GM08714 (cell line): ENCODE measurements around the gene OXLD1.
A peak's percentile ranks its signal among the peaks of the same experiment; 100 is the strongest.

Experiments used
- H3K4me3 ChIP-seq: fragments of 200-500 bp; sonication (Bioruptor generic); 2 replicates; pipeline ENCODE4 v1.5.1; 2014; ENCODE audit warnings: mild to moderate bottlenecking, low read length, inconsistent platforms
- ZNF274 ChIP-seq: IDR thresholded peaks from 2 replicates; pipeline ENCODE4 v1.6.1; 2012; ENCODE audit warnings: mild to moderate bottlenecking, low read depth, low read length

OXLD1 gene

GRCh38 chr17:81694810-81695209 is 28.4 kb upstream of the OXLD1 start:
- no peak for TF ChIP-seq ZNF274
- no peak overlapping the region for H3K4me3 ChIP-seq

DNA sequence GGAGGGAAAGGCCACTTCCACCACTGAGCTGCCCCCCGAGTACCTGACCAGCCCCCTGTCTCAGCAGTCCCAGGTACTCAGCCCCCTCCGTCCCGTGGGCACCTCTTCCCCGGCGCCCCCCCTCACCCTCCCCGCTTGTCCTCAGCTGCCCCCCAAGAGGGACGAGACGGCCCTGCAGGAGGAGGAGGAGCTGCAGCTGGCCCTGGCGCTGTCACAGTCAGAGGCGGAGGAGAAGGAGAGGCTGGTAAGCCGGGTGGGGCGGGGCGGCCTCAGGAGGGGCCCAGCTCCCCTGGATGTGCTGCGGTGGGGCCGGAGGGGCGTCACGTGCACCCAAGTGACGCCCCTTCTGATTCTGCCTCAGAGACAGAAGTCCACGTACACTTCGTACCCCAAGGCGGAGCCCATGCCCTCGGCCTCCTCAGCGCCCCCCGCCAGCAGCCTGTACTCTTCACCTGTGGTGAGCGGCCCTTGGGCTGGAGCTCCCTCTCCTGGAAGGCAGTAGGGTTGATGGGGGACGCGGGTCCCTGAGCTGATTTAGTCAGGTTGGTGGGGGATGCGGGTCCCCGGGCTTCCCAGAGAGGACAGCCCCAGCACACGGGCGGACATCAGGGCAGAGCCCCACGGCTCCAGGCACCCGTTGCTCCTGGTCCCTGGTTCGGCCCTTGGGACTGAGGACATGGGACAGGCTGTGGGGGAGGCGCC is 27.3 kb upstream of the OXLD1 start:
- no peak for TF ChIP-seq ZNF274
- H3K4me3 ChIP-seq = no peak overlapping the region

DNA sequence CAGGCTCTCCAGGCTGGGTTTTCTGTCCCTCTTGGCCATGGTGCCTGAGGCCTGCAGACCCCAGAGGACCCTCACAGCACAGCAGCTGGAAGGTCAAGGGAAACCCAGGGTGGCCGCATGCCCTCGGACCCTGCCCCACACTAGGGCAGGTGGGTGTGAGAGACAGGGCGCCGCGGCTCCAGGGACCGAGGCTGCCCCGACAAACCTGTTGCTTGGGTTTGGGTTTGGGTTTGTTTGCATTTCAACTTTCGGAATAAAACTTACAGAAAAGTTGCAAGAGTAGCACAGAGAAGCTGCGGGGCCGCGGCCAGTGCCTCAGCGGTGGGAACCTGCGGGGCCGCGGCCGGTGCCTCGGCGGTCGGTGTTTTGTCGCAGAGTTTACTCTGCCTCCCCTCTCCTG is 25.2 kb upstream of the OXLD1 start:
- no peak overlapping the region for H3K4me3 ChIP-seq
- TF ChIP-seq ZNF274 = no peak

DNA sequence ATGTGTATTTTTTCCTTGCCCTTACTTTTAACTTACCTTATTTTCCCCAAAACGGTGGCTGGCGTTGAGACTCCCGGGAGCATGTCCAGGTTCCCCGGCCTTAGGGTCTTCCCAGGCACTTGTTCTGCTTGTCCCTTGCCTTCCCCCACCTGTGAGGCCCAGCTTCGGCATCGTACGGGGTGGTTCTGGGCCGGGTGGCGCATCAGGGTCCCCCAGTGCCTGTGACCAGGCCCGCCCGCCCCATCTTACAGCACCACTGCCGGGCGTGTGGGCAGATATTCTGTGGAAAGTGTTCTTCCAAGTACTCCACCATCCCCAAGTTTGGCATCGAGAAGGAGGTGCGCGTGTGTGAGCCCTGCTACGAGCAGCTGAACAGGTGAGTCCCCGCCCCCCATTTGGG is 24.8 kb upstream of the OXLD1 start:
- TF ChIP-seq ZNF274 = no peak
- no peak overlapping the region for H3K4me3 ChIP-seq

DNA sequence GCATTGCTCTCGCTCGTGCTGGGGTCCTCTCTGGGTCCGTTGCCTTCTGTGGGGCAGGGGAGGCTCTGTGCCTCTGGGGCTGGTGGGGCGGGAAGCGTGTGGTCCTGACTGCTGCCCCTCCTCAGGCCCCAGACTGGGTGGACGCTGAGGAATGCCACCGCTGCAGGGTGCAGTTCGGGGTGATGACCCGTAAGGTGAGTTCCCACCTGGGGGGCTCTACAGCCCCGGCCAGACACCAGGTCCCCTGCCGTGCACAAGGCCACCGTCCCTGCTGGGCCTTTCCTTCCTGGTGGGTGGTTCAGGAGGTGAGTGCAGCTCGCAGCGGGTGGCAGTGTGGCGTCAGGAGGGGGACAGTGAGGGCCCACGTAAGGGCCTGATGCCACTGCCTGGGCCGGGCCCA is 24.1 kb upstream of the OXLD1 start:
- no peak overlapping the region for H3K4me3 ChIP-seq
- TF ChIP-seq ZNF274 = no peak

DNA sequence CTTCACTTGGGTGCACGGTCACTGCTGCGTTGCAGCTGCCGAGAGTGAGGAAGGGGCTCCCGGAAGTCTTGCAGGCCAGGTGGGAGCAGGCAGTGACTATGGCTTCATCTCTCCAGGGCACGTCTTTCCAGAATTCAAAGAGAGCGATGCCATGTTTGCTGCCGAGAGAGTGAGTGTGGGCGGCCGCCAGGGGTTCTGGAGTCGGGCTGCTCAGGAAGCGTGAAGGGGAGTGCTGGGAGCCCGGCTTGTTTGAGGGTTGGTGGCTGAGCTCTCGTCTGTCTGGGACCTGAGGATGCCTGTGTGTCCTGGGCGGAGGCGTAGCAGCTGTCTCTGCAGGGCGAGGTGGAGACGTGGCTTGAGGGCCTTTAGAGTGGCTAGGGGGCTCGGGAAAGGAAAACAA is 23.7 kb upstream of the OXLD1 start:
- H3K4me3 ChIP-seq = no peak overlapping the region
- TF ChIP-seq ZNF274 = no peak

DNA sequence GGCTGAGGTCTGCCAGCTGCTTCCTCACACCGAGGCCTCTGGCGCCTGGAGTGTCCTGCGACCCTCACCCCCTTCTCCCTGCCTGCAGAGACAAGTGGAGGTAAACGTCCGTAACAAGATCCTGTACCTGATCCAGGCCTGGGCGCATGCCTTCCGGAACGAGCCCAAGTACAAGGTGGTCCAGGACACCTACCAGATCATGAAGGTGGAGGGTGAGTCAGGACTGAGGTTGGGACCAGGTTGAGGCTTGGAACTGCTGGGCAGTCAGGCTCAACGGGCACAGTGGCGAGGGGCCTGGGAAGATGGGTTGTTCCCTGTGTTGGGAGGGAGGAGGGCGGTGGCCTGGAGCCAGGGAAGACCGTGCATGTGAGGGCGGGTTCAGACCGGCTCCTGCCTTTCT is 22.2 kb upstream of the OXLD1 start:
- TF ChIP-seq ZNF274 = no peak
- no peak overlapping the region for H3K4me3 ChIP-seq

DNA sequence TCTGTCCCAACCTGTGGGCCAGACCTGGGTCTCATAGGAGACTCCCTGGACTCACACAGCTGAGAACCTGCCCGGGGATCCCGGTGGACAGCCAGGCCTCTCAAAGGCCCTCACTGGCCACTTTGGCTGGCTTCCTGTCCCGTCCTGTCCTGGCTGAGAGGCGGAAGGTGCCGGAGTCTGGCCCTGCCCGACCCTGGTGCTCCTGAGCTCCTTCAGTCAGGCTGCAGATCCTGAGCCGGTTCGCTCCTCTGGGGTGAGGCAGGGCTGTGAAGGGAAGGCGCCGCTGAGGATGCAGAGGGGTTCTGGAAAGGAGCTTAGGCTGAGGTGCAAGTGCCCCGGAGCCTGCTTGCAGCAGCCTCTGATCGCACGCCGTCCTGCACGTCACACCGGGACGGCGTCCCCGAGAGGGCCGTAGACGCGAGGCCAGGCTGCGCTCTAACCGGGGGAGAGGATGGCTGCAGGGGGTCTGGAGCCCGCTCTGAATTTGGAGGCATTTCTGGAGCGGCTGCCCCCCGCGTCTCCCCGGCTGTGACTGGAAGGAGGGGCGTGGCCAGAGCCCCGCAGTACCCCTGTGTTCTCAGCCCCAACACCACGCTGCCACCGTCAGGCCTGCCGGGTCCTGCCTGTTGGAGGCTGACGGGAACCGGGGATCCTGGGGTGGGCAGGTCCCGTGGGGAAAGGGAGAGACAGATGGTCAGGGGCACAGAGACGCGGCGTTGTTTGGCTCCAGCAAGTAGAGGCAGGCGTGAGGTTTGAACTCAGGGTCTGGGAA is 21.6 kb upstream of the OXLD1 start:
- no peak overlapping the region for H3K4me3 ChIP-seq
- TF ChIP-seq ZNF274 = no peak

- no peak for TF ChIP-seq ZNF274
- no peak overlapping the region for H3K4me3 ChIP-seq
Observed at GRCh38 chr17:81686614-81687013, 20.2 kb upstream of the OXLD1 start.

- H3K4me3 ChIP-seq = peak overlapping the region; percentile 76; the same call in 1 of the 2 replicates
- no peak for TF ChIP-seq ZNF274
Observed at GRCh38 chr17:81685108-81685507, 18.7 kb upstream of the OXLD1 start.

DNA sequence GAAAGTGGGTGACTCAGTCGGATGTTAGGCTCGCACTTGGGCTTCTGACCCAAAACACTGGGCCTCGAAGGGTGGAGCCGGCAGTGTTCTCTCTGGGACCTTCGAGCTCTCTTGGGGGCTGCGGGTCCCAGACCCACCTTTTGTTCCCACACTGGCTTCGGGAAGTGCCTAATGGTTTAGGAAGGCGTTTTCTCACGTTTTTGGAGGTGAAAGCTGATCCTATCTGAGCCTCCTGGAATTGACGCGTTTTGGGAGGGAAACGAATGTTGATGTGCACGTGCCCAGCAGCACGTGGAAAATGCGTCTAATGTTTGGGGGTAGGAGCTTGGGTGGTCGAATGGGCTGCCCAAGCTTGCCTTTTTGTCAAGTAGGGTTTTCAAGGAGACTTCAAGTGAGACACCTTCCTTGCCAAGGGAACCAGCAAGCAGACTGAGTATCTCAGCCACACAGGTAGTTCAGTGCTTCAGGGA is 18.1 kb upstream of the OXLD1 start:
- TF ChIP-seq ZNF274 = no peak
- peak overlapping the region; percentile 76 for H3K4me3 ChIP-seq

GRCh38 chr17:81683584-81684441 is 17.4 kb upstream of the OXLD1 start, which contains the start of the genes ARL16 and HGS:
Gene ARL16, minus strand, starts transcription at chr17:81683797. Its CDS starts 44 bp downstream, at chr17:81683753.
Gene HGS, plus strand, starts transcription at chr17:81684011. Its CDS starts 56 bp downstream, at chr17:81684067.
- H3K4me3 ChIP-seq = peak within 1 kb of the TSS; percentile 82
- no peak for TF ChIP-seq ZNF274

DNA sequence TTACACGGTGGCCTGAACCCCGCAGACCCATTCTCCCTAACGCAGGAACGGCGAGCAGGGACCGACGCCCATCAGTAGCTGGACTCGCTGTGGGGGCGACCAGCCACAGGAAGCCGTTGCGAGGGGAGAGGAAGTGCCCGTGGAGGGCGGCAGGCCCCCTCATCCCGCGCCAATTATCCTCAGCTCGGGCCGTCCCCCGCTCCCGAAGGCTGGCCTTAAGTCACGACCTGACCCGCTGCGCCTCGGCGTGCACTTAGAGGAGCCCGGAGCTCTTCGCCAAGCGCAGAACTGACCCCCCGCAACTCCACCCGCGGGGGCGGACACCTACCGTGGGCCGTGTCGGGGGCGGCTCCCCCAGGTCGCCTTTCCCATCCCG is 16.8 kb upstream of the OXLD1 start:
- peak overlapping the region; percentile 82 for H3K4me3 ChIP-seq
- TF ChIP-seq ZNF274 = no peak

GRCh38 chr17:81682565-81683207 is 16.3 kb upstream of the OXLD1 start:
- TF ChIP-seq ZNF274 = no peak
- peak overlapping the region; percentile 82 for H3K4me3 ChIP-seq
